ENCODE measurements around the gene CAMK2G. TPM values are rescaled to one million over a fixed set of nuclear protein-coding genes. Genes with fewer than 3 reads are reported as not detected.

Gene CAMK2G
- total RNA-seq, 3 donors from 2014 or later = 22.6 to 28.0 (median 27.2) TPM

- no peaks in the 10 kb centered on the region for H3K27me3 ChIP-seq
- no peaks in the 10 kb centered on the region for H3K9me3 ChIP-seq
- H3K27ac ChIP-seq = peak overlapping the region in 1 of 2 donors; percentile 6
- peaks cover 0 to 5% of the 10 kb centered on the region in 2 donors for H3K4me1 ChIP-seq
- H3K36me3 ChIP-seq = no peaks in the 10 kb centered on the region
- no peak for TF ChIP-seq POLR2AphosphoS5 (IDR thresholded peaks at IDR 0.05)
- H3K4me3 ChIP-seq = no peak overlapping the region
- DNase-seq (ENCODE audit: low spot score in 2 of 2) = no peak
- intact Hi-C loops (cut with DNase I; ENCODE audit: low total_unique reads) = no loop called here
Observed at GRCh38 chr10:73814276-73814895, 60.0 kb downstream of the CAMK2G start.

- Histone ChIP-seq H3K4me1 (no peaks in the 10 kb centered on the region), H3K36me3 (no peaks in the 10 kb centered on the region), H3K9me3 (no peaks in the 10 kb centered on the region), H3K4me3 (no peak overlapping the region), H3K27me3 (no peaks in the 10 kb centered on the region), H3K27ac (peak overlapping the region in 1 of 2 donors; percentile 25)
- DNase-seq (ENCODE audit: low spot score in 2 of 2) = no peak
- TF ChIP-seq POLR2AphosphoS5 (IDR thresholded peaks at IDR 0.05) (no peak), POLR2A (IDR thresholded peaks at IDR 0.05) (no peak), CTCF (IDR thresholded peaks at IDR 0.05) (no peak)
- intact Hi-C loops (cut with DNase I; ENCODE audit: low total_unique reads) = no loop called here
Observed at GRCh38 chr10:73813333-73813732, 61.0 kb downstream of the CAMK2G start.

GRCh38 chr10:73812657-73813056, 61.7 kb downstream of the CAMK2G start:
- peak overlapping the region in 1 of 2 donors; percentile 92 for H3K27ac ChIP-seq

GRCh38 chr10:73810735-73811465, 63.5 kb downstream of the CAMK2G start:
- H3K27me3 ChIP-seq = no peaks in the 10 kb centered on the region
- H3K27ac ChIP-seq = peak overlapping the region; percentile 92 to 95
- no peaks in the 10 kb centered on the region for H3K9me3 ChIP-seq
- H3K4me3 ChIP-seq = peak overlapping the region; percentile 80 to 97 (median 93)
- no peaks in the 10 kb centered on the region for H3K4me1 ChIP-seq
- intact Hi-C loops (cut with DNase I; ENCODE audit: low total_unique reads) = no loop called here
- H3K36me3 ChIP-seq = no peaks in the 10 kb centered on the region
- TF ChIP-seq POLR2AphosphoS5 (IDR thresholded peaks at IDR 0.05) = no peak
- no peak for TF ChIP-seq POLR2A (IDR thresholded peaks at IDR 0.05)
- TF ChIP-seq CTCF (IDR thresholded peaks at IDR 0.05) = no peak
- no peak for DNase-seq (ENCODE audit: low spot score in 2 of 2)

More at GRCh38 chr10:73812657-73813056, 61.7 kb downstream of the CAMK2G start:
- Histone ChIP-seq H3K36me3 (no peaks in the 10 kb centered on the region), H3K4me1 (no peaks in the 10 kb centered on the region), H3K4me3 (no peak overlapping the region), H3K9me3 (no peaks in the 10 kb centered on the region), H3K27me3 (no peaks in the 10 kb centered on the region)
- TF ChIP-seq POLR2A (IDR thresholded peaks at IDR 0.05) (no peak), POLR2AphosphoS5 (IDR thresholded peaks at IDR 0.05) (no peak), CTCF (IDR thresholded peaks at IDR 0.05) (no peak)
- intact Hi-C loops (cut with DNase I; ENCODE audit: low total_unique reads) = loop anchor here (1.0 kb wide), 1 partner anchor 41 kb away; no protein-coding TSS in a partner anchor
- no peak for DNase-seq (ENCODE audit: low spot score in 2 of 2)

GRCh38 chr10:73810358-73810734, 64.0 kb downstream of the CAMK2G start:
- H3K27ac ChIP-seq = no peak overlapping the region
- TF ChIP-seq CTCF (IDR thresholded peaks at IDR 0.05) (no peak), POLR2AphosphoS5 (IDR thresholded peaks at IDR 0.05) (no peak), POLR2A (IDR thresholded peaks at IDR 0.05) (no peak)
- intact Hi-C loops (cut with DNase I; ENCODE audit: low total_unique reads) = no loop called here

More at GRCh38 chr10:73810358-73810734, 64.0 kb downstream of the CAMK2G start:
- no peak for DNase-seq (ENCODE audit: low spot score in 2 of 2)
- peak overlapping the region; percentile 80 to 97 (median 93) for H3K4me3 ChIP-seq
- H3K36me3 ChIP-seq = no peaks in the 10 kb centered on the region
- no peaks in the 10 kb centered on the region for H3K4me1 ChIP-seq
- H3K27me3 ChIP-seq = no peaks in the 10 kb centered on the region
- H3K9me3 ChIP-seq = no peaks in the 10 kb centered on the region
